NCI-H2196 (cell line): Measurements from ENCODE around the gene DEFB112.

Experiments
- DNase-seq: peaks from one replicate; lab custom pipeline; 2025; ENCODE audit not compliant: unreplicated experiment; lab: John Stamatoyannopoulos, UW

DEFB112 gene

GRCh38 chr6:50003139-50003538 is 46.6 kb downstream of the DEFB112 start:
- DNase-seq, result no peak

GRCh38 chr6:49995278-49995677 is 54.5 kb downstream of the DEFB112 start:
- DNase-seq, result no peak
